PC-9 (cell line): ENCODE measurements around the gene PTPRG. TPM values are rescaled to one million over a fixed set of nuclear protein-coding genes. Genes with fewer than 3 reads are reported as not detected.

ENCODE experiments used
- BruUV-seq: library from RNA; stranded (reverse); fragments of 400-500 nt; replicated peaks from 2 replicates; lab custom pipeline; 2021; lab: Mats Ljungman, UMichigan
- CTCF ChIA-PET: fragments of 300-600 bp; sonication (Branson Sonifier 250); formaldehyde crosslinking; loops from one replicate; lab custom pipeline; 2022; ENCODE audit warnings: antibody characterized with exemption; lab: Charles Lee
- POLR2A ChIA-PET: fragments of 300-600 bp; sonication (Branson Sonifier 250); formaldehyde crosslinking; loops from one replicate; lab custom pipeline; 2022; ENCODE audit warnings: antibody characterized with exemption; ENCODE audit not compliant: unreplicated experiment; lab: Charles Lee
- DNase-seq, 2 experiments: peaks; one replicate each; pipeline versions ENCODE4 v3.0.0 to v3.0.0-alpha.2; 2015 to 2022; ENCODE audit warnings: mixed read lengths in 1 of 2
- H2AFZ ChIP-seq: fragments of 200-600 bp; sonication (generic); 2 replicates; pipeline ENCODE4 v1.8.1; 2017; ENCODE audit warnings: antibody characterized with exemption
- H3F3A ChIP-seq: fragments of 200-600 bp; sonication (generic); 2 replicates; pipeline ENCODE4 v1.8.1; 2017; ENCODE audit warnings: antibody characterized with exemption, mild to moderate bottlenecking, low read depth; ENCODE audit not compliant: insufficient read depth
- H3K27ac ChIP-seq: fragments of 200-600 bp; sonication (generic); 2 replicates; pipeline ENCODE4 v1.6.1; 2016; ENCODE audit warnings: mixed run types
- H3K27me3 ChIP-seq: fragments of 200-600 bp; sonication (generic); 2 replicates; pipeline ENCODE4 v1.6.1; 2016; ENCODE audit warnings: low read depth, mixed run types; ENCODE audit not compliant: insufficient read depth
- H3K36me3 ChIP-seq: fragments of 200-600 bp; sonication (generic); 2 replicates; pipeline ENCODE4 v1.6.1; 2016; ENCODE audit warnings: low read depth, mixed run types
- H3K4me1 ChIP-seq: fragments of 200-600 bp; sonication (generic); replicated peaks from 2 replicates; pipeline ENCODE4 v1.6.1; 2016; ENCODE audit warnings: mixed run types; ENCODE audit not compliant: insufficient read depth
- H3K4me2 ChIP-seq: fragments of 200-600 bp; sonication (generic); 2 replicates; pipeline ENCODE4 v1.6.1; 2017; ENCODE audit warnings: mixed run types
- H3K4me3 ChIP-seq: fragments of 200-600 bp; sonication (generic); 2 replicates; pipeline ENCODE4 v1.6.1; 2016; ENCODE audit warnings: mixed run types
- H3K79me2 ChIP-seq: fragments of 200-600 bp; sonication (generic); 2 replicates; pipeline ENCODE4 v1.6.1; 2017; ENCODE audit warnings: low read depth, mixed run types
- H3K9me2 ChIP-seq: fragments of 200-600 bp; sonication (generic); 2 replicates; pipeline ENCODE4 v1.8.1; 2017; ENCODE audit warnings: mild to moderate bottlenecking; ENCODE audit not compliant: insufficient read depth
- H3K9me3 ChIP-seq: fragments of 200-600 bp; sonication (generic); 2 replicates; pipeline ENCODE4 v1.8.1; 2016; ENCODE audit warnings: low read depth; ENCODE audit not compliant: insufficient read depth
- H4K20me1 ChIP-seq: fragments of 200-600 bp; sonication (generic); 2 replicates; pipeline ENCODE4 v1.8.1; 2017; ENCODE audit not compliant: insufficient read depth
- CTCF ChIP-seq: fragments of 200-600 bp; sonication (generic); conservative IDR thresholded peaks from 2 replicates; pipeline ENCODE4 v1.6.1; 2017; ENCODE audit warnings: mixed run types, antibody characterized with exemption, mild to moderate bottlenecking, moderate library complexity
- EZH2 ChIP-seq: fragments of 200-600 bp; sonication (generic); IDR thresholded peaks from 2 replicates; pipeline ENCODE4 v1.8.0; 2017; ENCODE audit warnings: antibody characterized with exemption, low read depth
- intact Hi-C: fragments of 100-400 bp; cut with micrococcal nuclease; formaldehyde crosslinking; loops from one replicate; pipeline ENCODE4 v1.10.0; 2022; ENCODE audit not compliant: unreplicated experiment
- total RNA-seq: library from RNA; stranded (reverse); gene quantifications from 2 replicates; pipeline ENCODE4 v1.2.3, GENCODE V29; 2021

Gene PTPRG
- total RNA-seq, 1 experiment from 2014 or later = 32.9 TPM

GRCh38 chr3:62199126-62199525, 637.8 kb downstream of the PTPRG start:
- CTCF ChIA-PET = no interaction called here
- POLR2A ChIA-PET = no interaction called here

GRCh38 chr3:62201438-62202035, 640.2 kb downstream of the PTPRG start:
- Histone ChIP-seq H2AFZ (no peak overlapping the region), H4K20me1 (no peaks in the 10 kb centered on the region), H3F3A (no peaks in the 10 kb centered on the region), H3K4me1 (no peaks in the 10 kb centered on the region), H3K9me3 (no peaks in the 10 kb centered on the region), H3K36me3 (no peaks in the 10 kb centered on the region), H3K27me3 (no peaks in the 10 kb centered on the region), H3K79me2 (no peaks in the 10 kb centered on the region), H3K9me2 (no peaks in the 10 kb centered on the region), H3K27ac (no peak overlapping the region), H3K4me3 (no peak overlapping the region), H3K4me2 (no peak overlapping the region)
- no TSS peak for BruUV-seq
- ChIA-PET CTCF (interaction anchor here (0.6 kb wide), 1 partner anchor 132 kb away, joined by 8 read pairs; no protein-coding TSS in a partner anchor), POLR2A (interaction anchor here (0.6 kb wide), 1 partner anchor 394 kb away, joined by 4 read pairs; no protein-coding TSS in a partner anchor)
- intact Hi-C loops = loop anchor here (5.0 kb wide), 2 partner anchors 356 to 1026 kb away; no protein-coding TSS in a partner anchor
- peak in 1 of 2 experiments; percentile 5 for DNase-seq
- TF ChIP-seq CTCF = peak; percentile 63
- no peak for TF ChIP-seq EZH2

More at GRCh38 chr3:62199126-62199525, 637.8 kb downstream of the PTPRG start:
- BruUV-seq = no TSS peak
- no peak for DNase-seq
- Histone ChIP-seq H3K36me3 (no peaks in the 10 kb centered on the region), H3K79me2 (no peaks in the 10 kb centered on the region), H4K20me1 (no peaks in the 10 kb centered on the region), H3K27me3 (no peaks in the 10 kb centered on the region), H2AFZ (no peak overlapping the region), H3K4me2 (no peak overlapping the region), H3K9me2 (no peaks in the 10 kb centered on the region), H3F3A (no peaks in the 10 kb centered on the region), H3K9me3 (no peaks in the 10 kb centered on the region), H3K27ac (no peak overlapping the region), H3K4me3 (no peak overlapping the region), H3K4me1 (no peaks in the 10 kb centered on the region)
- intact Hi-C loops = no loop called here
- TF ChIP-seq CTCF (no peak), EZH2 (no peak)

GRCh38 chr3:62203152-62203551, 641.8 kb downstream of the PTPRG start:
- ChIA-PET POLR2A (no interaction called here), CTCF (no interaction called here)
- intact Hi-C loops = loop anchor here (5.0 kb wide), 2 partner anchors 354 to 1024 kb away; no protein-coding TSS in a partner anchor
- Histone ChIP-seq H3K27me3 (no peaks in the 10 kb centered on the region), H3K4me3 (no peak overlapping the region), H3K4me1 (no peaks in the 10 kb centered on the region), H3K9me2 (no peaks in the 10 kb centered on the region), H3F3A (no peaks in the 10 kb centered on the region), H3K4me2 (no peak overlapping the region), H3K27ac (no peak overlapping the region), H2AFZ (no peak overlapping the region), H4K20me1 (no peaks in the 10 kb centered on the region), H3K9me3 (no peaks in the 10 kb centered on the region), H3K79me2 (no peaks in the 10 kb centered on the region), H3K36me3 (no peaks in the 10 kb centered on the region)
- TF ChIP-seq CTCF (no peak), EZH2 (no peak)
- DNase-seq = no peak
- no TSS peak for BruUV-seq
